ENCODE data around the gene SMYD3. TPM values are rescaled to one million over a fixed set of nuclear protein-coding genes. Genes with fewer than 3 reads are reported as not detected.
"Not testable (repeated sequence)": the region's sequence is repeated elsewhere in the genome, so short reads cannot be mapped to it uniquely, and the experiment has no call there.

Gene SMYD3
- total RNA-seq, 1 donor from 2014 or later = 35.4 TPM

- no peaks in the 10 kb centered on the region for H3K4me1 Mint-ChIP-seq (ENCODE audit: low read depth, unreplicated experiment)
- no peak overlapping the region for H3K27ac Mint-ChIP-seq (ENCODE audit: unreplicated experiment)
- no peak overlapping the region for H3K4me3 Mint-ChIP-seq (ENCODE audit: unreplicated experiment)
- no peaks in the 10 kb centered on the region for H3K27me3 Mint-ChIP-seq (ENCODE audit: unreplicated experiment)
- H3K36me3 Mint-ChIP-seq (ENCODE audit: unreplicated experiment) = no peaks in the 10 kb centered on the region
- DNase-seq = no peak
- TF ChIP-seq, protein P1, sequence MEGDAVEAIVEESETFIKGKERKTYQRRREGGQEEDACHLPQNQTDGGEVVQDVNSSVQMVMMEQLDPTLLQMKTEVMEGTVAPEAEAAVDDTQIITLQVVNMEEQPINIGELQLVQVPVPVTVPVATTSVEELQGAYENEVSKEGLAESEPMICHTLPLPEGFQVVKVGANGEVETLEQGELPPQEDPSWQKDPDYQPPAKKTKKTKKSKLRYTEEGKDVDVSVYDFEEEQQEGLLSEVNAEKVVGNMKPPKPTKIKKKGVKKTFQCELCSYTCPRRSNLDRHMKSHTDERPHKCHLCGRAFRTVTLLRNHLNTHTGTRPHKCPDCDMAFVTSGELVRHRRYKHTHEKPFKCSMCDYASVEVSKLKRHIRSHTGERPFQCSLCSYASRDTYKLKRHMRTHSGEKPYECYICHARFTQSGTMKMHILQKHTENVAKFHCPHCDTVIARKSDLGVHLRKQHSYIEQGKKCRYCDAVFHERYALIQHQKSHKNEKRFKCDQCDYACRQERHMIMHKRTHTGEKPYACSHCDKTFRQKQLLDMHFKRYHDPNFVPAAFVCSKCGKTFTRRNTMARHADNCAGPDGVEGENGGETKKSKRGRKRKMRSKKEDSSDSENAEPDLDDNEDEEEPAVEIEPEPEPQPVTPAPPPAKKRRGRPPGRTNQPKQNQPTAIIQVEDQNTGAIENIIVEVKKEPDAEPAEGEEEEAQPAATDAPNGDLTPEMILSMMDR (IDR thresholded peaks at IDR 0.05; ENCODE audit: partially characterized antibody, unreplicated experiment) = no peak
- H3K9me3 Mint-ChIP-seq (ENCODE audit: unreplicated experiment) = no peaks in the 10 kb centered on the region
Measured at GRCh38 chr1:245823408-245824147, 683.5 kb downstream of the SMYD3 start.

GRCh38 chr1:245822996-245823395, 684.1 kb downstream of the SMYD3 start:
- TF ChIP-seq, protein P1 (IDR thresholded peaks at IDR 0.05; ENCODE audit: partially characterized antibody, unreplicated experiment) = no peak
- DNase-seq = no peak
- Mint-ChIP-seq H3K9me3 (ENCODE audit: unreplicated experiment) (no peaks in the 10 kb centered on the region), H3K27ac (ENCODE audit: unreplicated experiment) (no peak overlapping the region), H3K4me1 (ENCODE audit: low read depth, unreplicated experiment) (no peaks in the 10 kb centered on the region), H3K27me3 (ENCODE audit: unreplicated experiment) (no peaks in the 10 kb centered on the region), H3K4me3 (ENCODE audit: unreplicated experiment) (no peak overlapping the region), H3K36me3 (ENCODE audit: unreplicated experiment) (no peaks in the 10 kb centered on the region)

DNA sequence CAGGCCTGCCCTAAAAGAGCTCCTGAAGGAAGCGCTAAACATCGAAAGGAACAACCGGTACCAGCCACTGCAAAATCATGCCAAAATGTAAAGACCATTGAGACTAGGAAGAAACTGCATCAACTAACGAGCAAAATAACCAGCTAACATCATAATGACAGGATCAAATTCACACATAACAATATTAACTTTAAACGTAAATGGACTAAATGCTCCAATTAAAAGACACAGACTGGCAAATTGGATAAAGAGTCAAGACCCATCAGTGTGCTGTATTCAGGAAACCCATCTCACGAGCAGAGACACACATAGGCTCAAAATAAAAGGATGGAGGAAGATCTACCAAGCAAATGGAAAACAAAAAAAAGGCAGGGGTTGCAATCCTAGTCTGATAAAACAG, 688.7 kb downstream of the SMYD3 start:
- H3K27ac Mint-ChIP-seq (ENCODE audit: unreplicated experiment); H3K4me3 Mint-ChIP-seq (ENCODE audit: unreplicated experiment); DNase-seq; H3K36me3 Mint-ChIP-seq (ENCODE audit: unreplicated experiment); H3K27me3 Mint-ChIP-seq (ENCODE audit: unreplicated experiment); H3K4me1 Mint-ChIP-seq (ENCODE audit: low read depth, unreplicated experiment); H3K9me3 Mint-ChIP-seq (ENCODE audit: unreplicated experiment): not testable (repeated sequence)

DNA sequence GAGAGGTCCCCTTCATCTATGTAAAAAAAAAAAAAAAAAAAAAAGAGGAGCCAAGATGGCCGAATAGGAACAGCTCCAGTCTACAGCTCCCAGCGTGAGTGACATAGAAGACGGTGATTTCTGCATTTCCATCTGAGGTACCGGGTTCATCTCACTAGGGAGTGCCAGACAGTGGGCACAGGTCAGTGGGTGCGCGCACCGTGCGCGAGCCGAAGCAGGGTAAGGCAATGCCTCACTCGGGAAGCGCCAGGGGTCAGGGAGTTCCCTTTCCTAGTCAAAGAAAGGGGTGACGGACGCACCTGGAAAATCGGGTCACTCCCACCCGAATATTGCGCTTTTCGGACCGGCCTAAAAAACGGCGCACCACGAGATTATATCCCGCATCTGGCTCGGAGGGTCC, 690.6 kb downstream of the SMYD3 start:
- not testable (repeated sequence) for H3K36me3 Mint-ChIP-seq (ENCODE audit: unreplicated experiment); H3K4me1 Mint-ChIP-seq (ENCODE audit: low read depth, unreplicated experiment); DNase-seq; H3K27ac Mint-ChIP-seq (ENCODE audit: unreplicated experiment); H3K27me3 Mint-ChIP-seq (ENCODE audit: unreplicated experiment); H3K4me3 Mint-ChIP-seq (ENCODE audit: unreplicated experiment); H3K9me3 Mint-ChIP-seq (ENCODE audit: unreplicated experiment)

DNA sequence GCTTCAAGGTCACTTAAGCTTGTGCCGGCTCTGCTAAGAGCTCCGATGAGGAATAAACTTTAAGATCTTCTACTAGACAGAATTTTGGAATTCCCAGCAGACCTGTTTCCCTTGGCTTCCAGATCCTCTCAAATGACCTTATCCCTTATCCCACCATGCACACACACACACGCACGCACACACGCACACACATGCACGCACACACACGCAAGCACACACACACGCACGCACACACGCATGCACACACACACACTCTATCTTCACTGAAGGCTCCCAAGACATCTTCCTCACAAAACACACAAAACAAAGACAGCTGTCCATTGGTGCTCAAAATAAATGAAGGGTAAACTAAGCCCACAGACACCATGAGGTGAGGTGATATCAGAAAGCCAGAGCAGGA, 692.4 kb downstream of the SMYD3 start:
- no peak for DNase-seq
- Mint-ChIP-seq H3K4me3 (ENCODE audit: unreplicated experiment) (no peak overlapping the region), H3K4me1 (ENCODE audit: low read depth, unreplicated experiment) (peaks cover 4% of the 10 kb centered on the region), H3K27ac (ENCODE audit: unreplicated experiment) (no peak overlapping the region), H3K36me3 (ENCODE audit: unreplicated experiment) (no peaks in the 10 kb centered on the region), H3K27me3 (ENCODE audit: unreplicated experiment) (peaks cover 2% of the 10 kb centered on the region), H3K9me3 (ENCODE audit: unreplicated experiment) (no peaks in the 10 kb centered on the region)
- TF ChIP-seq, protein P1 (IDR thresholded peaks at IDR 0.05; ENCODE audit: partially characterized antibody, unreplicated experiment) = no peak

DNA sequence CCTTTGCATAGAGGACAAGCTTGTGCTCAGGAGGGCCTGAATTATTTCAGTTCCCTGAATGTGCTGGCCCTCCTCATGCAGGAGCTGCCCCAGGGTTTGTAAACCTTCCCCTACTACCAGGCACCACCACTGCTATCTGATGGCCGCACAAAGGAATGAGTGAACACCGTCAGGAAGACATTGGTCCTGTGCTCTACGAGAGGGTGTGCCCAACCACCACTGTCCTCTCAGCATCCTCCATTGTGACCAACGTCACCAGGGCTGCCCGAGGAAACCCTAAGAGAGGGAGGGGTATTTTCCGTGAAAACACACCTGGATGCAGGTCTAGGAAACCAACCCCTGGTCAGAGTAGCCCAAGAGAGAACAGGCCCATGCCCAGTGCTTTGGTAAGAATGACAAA, 694.8 kb downstream of the SMYD3 start:
- Mint-ChIP-seq H3K27ac (ENCODE audit: unreplicated experiment) (no peak overlapping the region), H3K9me3 (ENCODE audit: unreplicated experiment) (peaks cover 4% of the 10 kb centered on the region)

More for the DNA sequence above, 694.8 kb downstream of the SMYD3 start:
- H3K36me3 Mint-ChIP-seq (ENCODE audit: unreplicated experiment) = no peaks in the 10 kb centered on the region
- no peak overlapping the region for H3K4me3 Mint-ChIP-seq (ENCODE audit: unreplicated experiment)
- peaks cover 10% of the 10 kb centered on the region for H3K4me1 Mint-ChIP-seq (ENCODE audit: low read depth, unreplicated experiment)
- DNase-seq = no peak
- TF ChIP-seq, protein P1 (IDR thresholded peaks at IDR 0.05; ENCODE audit: partially characterized antibody, unreplicated experiment) = no peak
- H3K27me3 Mint-ChIP-seq (ENCODE audit: unreplicated experiment) = peaks cover 2% of the 10 kb centered on the region
